IMR-90 (cell line): ENCODE results near the gene TGM1. TPM values are rescaled to one million over a fixed set of nuclear protein-coding genes. Genes with fewer than 3 reads are reported as not detected.
A peak's percentile ranks its signal among the peaks of the same experiment; 100 is the strongest.

ENCODE experiments used
- ATAC-seq: fragments of 200-7000 bp; cut with Tn5 transposase; 2 replicates; pipeline ENCODE4 v1.9.1; 2020; ENCODE audit warnings: low read depth, mild to moderate bottlenecking, moderate library complexity
- BruUV-seq: library from RNA; stranded (reverse); fragments of 400-500 nt; replicated peaks from 2 replicates; lab custom pipeline; 2021; lab: Mats Ljungman, UMichigan
- CTCF ChIA-PET: fragments of 300-600 bp; formaldehyde crosslinking; extraction: SDS; loops from one replicate; lab custom pipeline; 2021; ENCODE audit warnings: antibody characterized with exemption; lab: Yijun Ruan, JAX
- POLR2A ChIA-PET: fragments of 300-600 bp; sonication (Branson Sonifier 250); formaldehyde crosslinking; loops from one replicate; lab custom pipeline; 2022; ENCODE audit warnings: antibody characterized with exemption; ENCODE audit not compliant: unreplicated experiment; lab: Charles Lee
- DNase-seq: peaks from one replicate; pipeline ENCODE4 v3.0.0; 2013
- H2AFZ ChIP-seq: replicated peaks from 2 replicates; pipeline ENCODE3; 2013; ENCODE audit warnings: low read length, mild to moderate bottlenecking; ENCODE audit not compliant: poor library complexity
- H2AK5ac ChIP-seq: 2 replicates; pipeline ENCODE4 v1.6.1; 2013; ENCODE audit warnings: low read depth, low read length, inconsistent platforms
- H2AK9ac ChIP-seq: replicated peaks from 2 replicates; pipeline ENCODE3; 2013; ENCODE audit warnings: mild to moderate bottlenecking, low read depth, low read length, moderate library complexity; ENCODE audit not compliant: poor library complexity
- H2BK120ac ChIP-seq: 2 replicates; pipeline ENCODE4 v1.6.1; 2013; ENCODE audit warnings: low read depth, low read length, inconsistent platforms
- H2BK15ac ChIP-seq: 3 replicates; pipeline ENCODE4 v1.6.1; 2013; ENCODE audit warnings: low read depth, low read length, inconsistent platforms
- H2BK20ac ChIP-seq: 2 replicates; pipeline ENCODE4 v1.6.1; 2013; ENCODE audit warnings: low read depth, mild to moderate bottlenecking, inconsistent platforms, low read length, moderate library complexity
- H2BK5ac ChIP-seq: 2 replicates; pipeline ENCODE4 v1.6.1; 2013; ENCODE audit warnings: mild to moderate bottlenecking, low read depth, low read length, inconsistent platforms; ENCODE audit not compliant: poor library complexity, severe bottlenecking
- H3K14ac ChIP-seq: replicated peaks from 2 replicates; pipeline ENCODE4 v1.6.1; 2013; ENCODE audit warnings: low read depth, low read length, inconsistent platforms
- H3K18ac ChIP-seq: 2 replicates; pipeline ENCODE4 v1.6.1; 2013; ENCODE audit warnings: low read depth, low read length, control low read depth
- H3K23ac ChIP-seq: 2 replicates; pipeline ENCODE4 v1.6.1; 2013; ENCODE audit warnings: low read depth, low read length, inconsistent platforms
- H3K27ac ChIP-seq: 2 replicates; pipeline ENCODE4 v1.5.1; 2013; ENCODE audit warnings: mild to moderate bottlenecking, control low read depth, low read length; ENCODE audit not compliant: insufficient read depth
- H3K27me3 ChIP-seq: 2 replicates; pipeline ENCODE4 v1.6.1; 2013; ENCODE audit warnings: low read length; ENCODE audit not compliant: control insufficient read depth, insufficient read depth
- H3K36me3 ChIP-seq: 2 replicates; pipeline ENCODE4 v1.6.1; 2013; ENCODE audit warnings: low read length, mixed read lengths; ENCODE audit not compliant: control insufficient read depth, insufficient read depth
- H3K4ac ChIP-seq: 2 replicates; pipeline ENCODE4 v1.6.1; 2013; ENCODE audit warnings: low read depth, low read length, inconsistent platforms
- H3K4me1 ChIP-seq: 2 replicates; pipeline ENCODE4 v1.6.1; 2013; ENCODE audit warnings: low read length, mixed read lengths; ENCODE audit not compliant: control insufficient read depth, insufficient read depth
- H3K4me2 ChIP-seq: 2 replicates; pipeline ENCODE4 v1.6.1; 2013; ENCODE audit warnings: low read depth, mild to moderate bottlenecking, control low read depth, low read length, moderate library complexity
- H3K4me3 ChIP-seq: 2 replicates; pipeline ENCODE4 v1.5.1; 2013; ENCODE audit warnings: low read depth, mild to moderate bottlenecking, control low read depth, low read length, moderate library complexity; ENCODE audit not compliant: insufficient read depth
- H3K56ac ChIP-seq: 2 replicates; pipeline ENCODE4 v1.6.1; 2013; ENCODE audit warnings: low read length, inconsistent platforms; ENCODE audit not compliant: insufficient read depth; ENCODE audit errors: extremely low read depth
- H3K79me1 ChIP-seq, 2 experiments: 2 replicates each; pipeline ENCODE4 v1.6.1; 2013; ENCODE audit warnings: low read length in 2 of 2, inconsistent platforms in 1 of 2, low read depth in 1 of 2
- H3K9ac ChIP-seq: 2 replicates; pipeline ENCODE4 v1.6.1; 2013; ENCODE audit warnings: low read depth, low read length, control low read depth
- H3K9me1 ChIP-seq: 2 replicates; pipeline ENCODE4 v1.6.1; 2013; ENCODE audit warnings: low read length, inconsistent platforms; ENCODE audit not compliant: insufficient read depth
- H3K9me3 ChIP-seq: 2 replicates; pipeline ENCODE4 v1.6.1; 2013; ENCODE audit warnings: low read length; ENCODE audit not compliant: control insufficient read depth, insufficient read depth
- H4K20me1 ChIP-seq: 2 replicates; pipeline ENCODE4 v1.6.1; 2013; ENCODE audit warnings: low read length, inconsistent platforms; ENCODE audit not compliant: insufficient read depth
- H4K5ac ChIP-seq: 2 replicates; pipeline ENCODE4 v1.6.1; 2013; ENCODE audit warnings: mild to moderate bottlenecking, low read depth, low read length, control low read depth
- H4K8ac ChIP-seq, 2 experiments: 2 replicates each; pipeline ENCODE4 v1.6.1; 2013; ENCODE audit warnings: low read depth in 2 of 2, low read length in 2 of 2, control low read depth in 1 of 2, inconsistent platforms in 1 of 2
- H4K91ac ChIP-seq: 2 replicates; pipeline ENCODE4 v1.6.1; 2013; ENCODE audit warnings: low read depth, low read length, inconsistent platforms; ENCODE audit not compliant: insufficient read depth
- CTCF ChIP-seq: conservative IDR thresholded peaks from 2 replicates; pipeline ENCODE4 v1.5.1; 2012; ENCODE audit warnings: mild to moderate bottlenecking, low read depth, low read length, improper control_type of control experiment
- MAFK ChIP-seq: IDR thresholded peaks from 2 replicates; pipeline ENCODE4 v1.6.1; 2012; ENCODE audit warnings: low read depth, low read length, improper control_type of control experiment
- MXI1 ChIP-seq: IDR thresholded peaks from 2 replicates; pipeline ENCODE4 v1.6.1; 2012; ENCODE audit warnings: low read depth, mild to moderate bottlenecking, low read length, moderate library complexity, borderline replicate concordance
- RCOR1 ChIP-seq: IDR thresholded peaks from 2 replicates; pipeline ENCODE4 v1.6.1; 2012; ENCODE audit warnings: mild to moderate bottlenecking, low read length, improper control_type of control experiment; ENCODE audit not compliant: insufficient replicate concordance
- RFX5 ChIP-seq: IDR thresholded peaks from 2 replicates; pipeline ENCODE4 v1.8.0; 2012; ENCODE audit warnings: low read depth, mild to moderate bottlenecking, low read length, moderate library complexity
- SMC3 ChIP-seq: fragments of 150-350 bp; IDR thresholded peaks from 2 replicates; pipeline ENCODE4 v1.6.1; 2016; ENCODE audit warnings: low read depth, mild to moderate bottlenecking, antibody characterized with exemption, low read length, moderate library complexity
- USF2 ChIP-seq: fragments of 150-350 bp; IDR thresholded peaks from 2 replicates; pipeline ENCODE4 v1.6.1; 2017; ENCODE audit warnings: mild to moderate bottlenecking, antibody characterized with exemption, low read length, low read depth
- WGBS, 2 experiments: methylation state at CpG; one replicate each; pipeline versions ENCODE4 v1.1.5 to v1.1.7; 2013; ENCODE audit warnings: missing lambda C conversion rate in 2 of 2; ENCODE audit not compliant: insufficient read length in 1 of 2; ENCODE audit errors: extremely low coverage in 2 of 2; 5-methylcytosine and 5-hydroxymethylcytosine counted together
- dilution Hi-C: fragments of 300-500 bp; cut with HindIII; formaldehyde crosslinking; loops from one replicate; pipeline ENCODE4 v1.14.3; 2018; ENCODE audit warnings: low sequenced_read_pairs; ENCODE audit not compliant: unreplicated experiment
- in situ Hi-C: fragments of 300-500 bp; cut with MboI; formaldehyde crosslinking; loops from 3 replicates; pipeline ENCODE4 v1.14.3; 2019; ENCODE audit warnings: low sequenced_read_pairs, inconsistent platforms, mixed read lengths
- intact Hi-C: fragments of 100-400 bp; cut with micrococcal nuclease; formaldehyde crosslinking; loops from 2 replicates; pipeline ENCODE4 v1.10.0; 2022
- polyA plus RNA-seq, 3 experiments: library from polyadenylated mRNA; depleted of rRNA; stranded (reverse); fragments of >200 nt; gene quantifications; 2 replicates each; pipeline ENCODE4 v1.2.3, GENCODE V29; 2012; ENCODE audit warnings: low replicate concordance in 1 of 3
- total RNA-seq: library from RNA; depleted of rRNA; stranded (reverse); fragments of >200 nt; gene quantifications from 2 replicates; pipeline ENCODE4 v1.2.3, GENCODE V29; 2012
- TF ChIP-seq, protein P1 (sequence below): fragments of 150-350 bp; IDR thresholded peaks from 2 replicates; pipeline ENCODE4 v1.6.1; 2016; ENCODE audit warnings: low read depth, mild to moderate bottlenecking, low read length, moderate library complexity, borderline replicate concordance

The TGM1 gene
- total and polyA plus RNA-seq, 2 of the 4 experiments (the other 2 are of a cell fraction): 0.72 to 3.3 TPM

DNA sequence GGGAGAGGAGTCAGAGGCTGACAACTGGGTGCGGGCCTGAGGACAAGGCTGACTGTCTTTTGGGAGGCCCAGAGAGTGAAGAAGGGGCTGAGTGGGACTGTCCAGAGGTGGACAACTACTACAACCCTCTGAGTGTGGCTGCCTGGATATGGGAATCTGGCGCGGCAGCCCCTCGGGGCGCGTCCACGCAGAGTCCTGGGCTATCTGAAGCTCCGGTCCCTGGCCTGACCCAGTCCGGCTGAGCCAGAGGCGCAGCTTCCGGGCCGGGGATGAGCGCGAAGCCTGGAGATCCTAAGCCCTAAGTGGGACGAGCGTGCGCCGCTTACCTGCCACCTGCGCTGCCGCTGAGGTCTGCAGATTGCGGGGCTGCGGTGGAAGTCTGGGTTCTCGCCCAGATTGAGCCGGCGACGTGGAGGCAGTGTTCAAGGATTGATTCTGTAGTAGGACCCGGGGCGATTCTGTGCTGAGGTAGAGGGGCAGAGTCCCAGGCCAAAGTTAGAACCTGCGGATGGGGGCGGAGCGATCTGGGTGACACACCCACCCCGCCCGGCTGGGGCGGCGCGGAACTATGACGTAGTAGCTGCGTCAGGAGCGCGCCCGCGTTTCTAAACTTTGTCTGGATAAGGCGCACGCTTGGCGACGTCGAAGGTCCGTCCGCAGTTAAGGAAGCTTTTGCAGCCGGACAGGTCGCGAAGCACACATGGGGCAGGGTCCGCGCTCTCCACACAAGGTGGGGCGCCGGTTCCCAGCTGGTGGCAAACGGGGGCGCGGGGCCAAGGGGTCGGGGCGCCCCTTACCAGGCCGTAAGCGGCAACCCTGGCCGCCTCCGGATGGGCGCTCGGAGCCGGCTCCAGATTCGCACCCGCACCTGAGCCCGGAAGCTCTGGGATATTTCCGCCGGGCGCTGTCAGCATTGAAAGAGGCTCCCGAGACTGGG, 36.5 kb upstream of the TGM1 start, which contains the start of the genes DHRS1 and NOP9 (continued):
- TF ChIP-seq USF2: no peak

DNA sequence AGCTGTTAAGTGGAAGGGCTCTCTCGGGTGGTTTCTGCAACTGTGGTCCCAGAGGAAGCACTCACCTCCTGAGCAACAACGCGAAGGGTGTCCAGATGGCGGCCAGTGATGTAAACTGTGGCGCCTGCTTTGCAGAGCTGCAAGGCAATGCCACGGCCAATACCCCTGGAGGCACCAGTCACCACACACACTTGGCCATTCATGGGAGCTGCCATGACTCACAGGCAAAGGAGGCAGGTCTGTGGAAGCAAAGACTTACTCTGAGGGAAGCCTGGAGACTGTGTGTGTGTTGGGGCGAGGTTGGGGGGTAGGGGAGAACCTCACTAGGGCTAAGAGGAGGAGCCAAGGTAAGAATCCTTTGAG, 35.9 kb upstream of the TGM1 start:
- intact Hi-C loops: loop anchor here (1.0 to 10.0 kb wide), 3 partner anchors 57 to 314 kb away; partner anchors contain the start of genes CHMP4A, DHRS4L2 and TINF2
- peak; percentile 77 for DNase-seq
- no peak for TF ChIP-seq RFX5
- no peak for TF ChIP-seq CTCF
- TF ChIP-seq RCOR1: no peak
- TF ChIP-seq MXI1: no peak
- no peak for TF ChIP-seq MAFK
- no peak for TF ChIP-seq SMC3
- TF ChIP-seq, protein P1, sequence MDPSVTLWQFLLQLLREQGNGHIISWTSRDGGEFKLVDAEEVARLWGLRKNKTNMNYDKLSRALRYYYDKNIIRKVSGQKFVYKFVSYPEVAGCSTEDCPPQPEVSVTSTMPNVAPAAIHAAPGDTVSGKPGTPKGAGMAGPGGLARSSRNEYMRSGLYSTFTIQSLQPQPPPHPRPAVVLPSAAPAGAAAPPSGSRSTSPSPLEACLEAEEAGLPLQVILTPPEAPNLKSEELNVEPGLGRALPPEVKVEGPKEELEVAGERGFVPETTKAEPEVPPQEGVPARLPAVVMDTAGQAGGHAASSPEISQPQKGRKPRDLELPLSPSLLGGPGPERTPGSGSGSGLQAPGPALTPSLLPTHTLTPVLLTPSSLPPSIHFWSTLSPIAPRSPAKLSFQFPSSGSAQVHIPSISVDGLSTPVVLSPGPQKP: no peak

More for the DNA sequence above, 35.9 kb upstream of the TGM1 start:
- no peaks in the 10 kb centered on the region for H3K27me3 ChIP-seq
- H3K9me3 ChIP-seq: no peaks in the 10 kb centered on the region
- H4K5ac ChIP-seq: no peak overlapping the region
- peaks cover 9% of the 10 kb centered on the region for H3K4me1 ChIP-seq
- BruUV-seq: TSS peak; percentile 36
- peak overlapping the region; percentile 69 for H3K9ac ChIP-seq
- peak overlapping the region; percentile 77; the same call in 1 of the 2 replicates for H3K14ac ChIP-seq
- no peak overlapping the region for H2BK120ac ChIP-seq
- POLR2A ChIA-PET: no interaction called here
- in situ Hi-C loops (loop anchor here (5.0 kb wide), 1 partner anchor 57 kb away; the partner anchor contains the start of gene TINF2), dilution Hi-C loops (no loop called here)
- CTCF ChIA-PET: interaction anchor here (0.6 to 3.0 kb wide), 3 partner anchors 9 to 125 kb away, joined by 3 to 20 read pairs (median 6); partner anchors contain the start of genes CIDEB and LTB4R2
- no peaks in the 10 kb centered on the region for H3K9me1 ChIP-seq
- H4K20me1 ChIP-seq: no peaks in the 10 kb centered on the region
- H4K91ac ChIP-seq: peak overlapping the region; percentile 72; the same call in 1 of the 2 replicates
- no peak overlapping the region for H2BK15ac ChIP-seq
- peaks cover 24 to 56% of the 10 kb centered on the region in 2 experiments for H3K79me1 ChIP-seq
- peak overlapping the region; percentile 98 for H2AFZ ChIP-seq
- no peak overlapping the region; the same call in 1 of the 2 replicates for H3K23ac ChIP-seq
- peaks cover 25% of the 10 kb centered on the region for H3K36me3 ChIP-seq
- H3K4me3 ChIP-seq: peak overlapping the region; percentile 63
- peak overlapping the region; percentile 89 for H3K4ac ChIP-seq
- no peak overlapping the region for H3K18ac ChIP-seq
- ATAC-seq: peak; percentile 46
- no peak overlapping the region for H2BK20ac ChIP-seq
- H4K8ac ChIP-seq: peak overlapping the region; percentile 17 to 94; a peak in 2 of 4 replicates
- peak overlapping the region; percentile 49 for H3K4me2 ChIP-seq
- H2AK9ac ChIP-seq: peak overlapping the region; percentile 97
- H3K56ac ChIP-seq: no peak overlapping the region
- no peak overlapping the region; the same call in 1 of the 2 replicates for H3K27ac ChIP-seq
- H2AK5ac ChIP-seq: 0 out of 2 replicates have a peak overlapping the region, but pooled peaks have one; percentile 7
- H2BK5ac ChIP-seq: no peak overlapping the region
- 69% methylated on average over 4 of the region's 7 CpGs; no CpG with 5 or more reads in 1 of the 2 experiments for WGBS, 2 experiments
